H9 (cell line): Measurements from ENCODE around the gene GUCY1A1. TPM values are rescaled to one million over a fixed set of nuclear protein-coding genes. Genes with fewer than 3 reads are reported as not detected.

Source experiments
- DNase-seq: peaks from one replicate; pipeline ENCODE4 v3.0.0-alpha.2; 2017
- H2AFZ ChIP-seq: one replicate; pipeline ENCODE4 v1.6.1; 2013; ENCODE audit warnings: mild to moderate bottlenecking, low read length, control low read depth, moderate library complexity
- H2AK5ac ChIP-seq: 2 replicates; pipeline ENCODE4 v1.6.1; 2013; ENCODE audit warnings: low read length, control low read depth, mixed read lengths; ENCODE audit not compliant: insufficient read length
- H2BK120ac ChIP-seq: one replicate; pipeline ENCODE4 v1.6.1; 2013; ENCODE audit warnings: low read depth, mild to moderate bottlenecking, low read length, control low read depth, inconsistent platforms; ENCODE audit not compliant: poor library complexity, severe bottlenecking
- H2BK12ac ChIP-seq: 2 replicates; pipeline ENCODE4 v1.6.1; 2013; ENCODE audit warnings: low read length, control low read depth, mixed read lengths, low read depth; ENCODE audit not compliant: insufficient read length
- H2BK15ac ChIP-seq: 2 replicates; pipeline ENCODE4 v1.6.1; 2013; ENCODE audit warnings: low read depth, low read length, control low read depth
- H2BK20ac ChIP-seq: one replicate; pipeline ENCODE4 v1.6.1; 2013; ENCODE audit warnings: low read depth, mild to moderate bottlenecking, low read length, control low read depth, inconsistent platforms; ENCODE audit not compliant: poor library complexity, severe bottlenecking
- H2BK5ac ChIP-seq: 2 replicates; pipeline ENCODE4 v1.6.1; 2013; ENCODE audit warnings: low read length, control low read depth, mixed read lengths; ENCODE audit not compliant: insufficient read length
- H3K14ac ChIP-seq: 2 replicates; pipeline ENCODE4 v1.6.1; 2013; ENCODE audit warnings: low read length, control low read depth; ENCODE audit not compliant: insufficient read depth
- H3K18ac ChIP-seq: 2 replicates; pipeline ENCODE4 v1.6.1; 2013; ENCODE audit warnings: low read depth, mild to moderate bottlenecking, mixed read lengths, low read length, control low read depth; ENCODE audit not compliant: insufficient read length
- H3K23ac ChIP-seq: 2 replicates; pipeline ENCODE4 v1.6.1; 2013; ENCODE audit warnings: low read length, control low read depth, mixed read lengths, low read depth; ENCODE audit not compliant: insufficient read length
- H3K23me2 ChIP-seq: 2 replicates; pipeline ENCODE4 v1.6.1; 2013; ENCODE audit warnings: low read depth, mild to moderate bottlenecking, mixed read lengths, low read length, control low read depth; ENCODE audit not compliant: insufficient read length, poor library complexity, severe bottlenecking
- H3K27ac ChIP-seq: 2 replicates; pipeline ENCODE4 v1.5.1; 2013; ENCODE audit warnings: low read length, control low read depth, mixed read lengths, low read depth; ENCODE audit not compliant: insufficient read length
- H3K27me3 ChIP-seq: 2 replicates; pipeline ENCODE4 v1.6.1; 2013; ENCODE audit warnings: low read length, control low read depth, inconsistent platforms; ENCODE audit not compliant: insufficient read depth
- H3K4ac ChIP-seq: 2 replicates; pipeline ENCODE4 v1.6.1; 2013; ENCODE audit warnings: low read depth, mild to moderate bottlenecking, control low read depth, inconsistent platforms, low read length, moderate library complexity
- H3K4me1 ChIP-seq: 2 replicates; pipeline ENCODE4 v1.6.1; 2013; ENCODE audit warnings: low read length, control low read depth, inconsistent platforms; ENCODE audit not compliant: insufficient read depth
- H3K4me2 ChIP-seq: 2 replicates; pipeline ENCODE4 v1.6.1; 2013; ENCODE audit warnings: low read length, control low read depth, mixed read lengths; ENCODE audit not compliant: insufficient read length, insufficient read depth
- H3K56ac ChIP-seq: 2 replicates; pipeline ENCODE4 v1.6.1; 2013; ENCODE audit warnings: low read depth, mild to moderate bottlenecking, mixed read lengths, low read length, control low read depth; ENCODE audit not compliant: insufficient read length
- H3K79me1 ChIP-seq: 2 replicates; pipeline ENCODE4 v1.6.1; 2013; ENCODE audit warnings: low read depth, mild to moderate bottlenecking, moderate library complexity, low read length, control low read depth, inconsistent platforms; ENCODE audit not compliant: insufficient read depth, poor library complexity, severe bottlenecking
- H3K79me2 ChIP-seq: 2 replicates; pipeline ENCODE4 v1.6.1; 2013; ENCODE audit warnings: low read length, control low read depth, inconsistent platforms; ENCODE audit not compliant: insufficient read depth
- H3K9ac ChIP-seq: 2 replicates; pipeline ENCODE4 v1.6.1; 2013; ENCODE audit warnings: low read length, control low read depth, mixed read lengths; ENCODE audit not compliant: insufficient read length; ENCODE audit errors: extremely low read depth
- H3K9me3 ChIP-seq: one replicate; pipeline ENCODE4 v1.6.1; 2013; ENCODE audit warnings: low read depth, low read length, inconsistent platforms; ENCODE audit not compliant: control insufficient read depth
- H3T11ph ChIP-seq: one replicate; pipeline ENCODE4 v1.6.1; 2013; ENCODE audit warnings: mild to moderate bottlenecking, low read length, control low read depth, inconsistent platforms
- H4K20me1 ChIP-seq: one replicate; pipeline ENCODE4 v1.6.1; 2013; ENCODE audit not compliant: control insufficient read depth, insufficient read length, insufficient read depth
- H4K5ac ChIP-seq: 2 replicates; pipeline ENCODE4 v1.6.1; 2013; ENCODE audit warnings: low read depth, mild to moderate bottlenecking, mixed read lengths, low read length, control low read depth; ENCODE audit not compliant: insufficient read length
- H4K8ac ChIP-seq: replicated peaks from 2 replicates; pipeline ENCODE4 v1.6.1; 2013; ENCODE audit warnings: low read length, control low read depth, mixed read lengths, low read depth; ENCODE audit not compliant: insufficient read length
- H4K91ac ChIP-seq: 2 replicates; pipeline ENCODE4 v1.6.1; 2013; ENCODE audit warnings: low read depth, mild to moderate bottlenecking, moderate library complexity, mixed read lengths, low read length, control low read depth; ENCODE audit not compliant: insufficient read length
- H3K27ac Mint-ChIP-seq, 3 experiments: 2 replicates in 2 of 3; 3 replicates in 1 of 3; pipeline ENCODE4 v1.8.0; 2020 to 2021; ENCODE audit warnings: mixed read lengths in 3 of 3, mild to moderate bottlenecking in 1 of 3, moderate library complexity in 1 of 3
- H3K27me3 Mint-ChIP-seq: 2 replicates; pipeline ENCODE4 v1.8.0; 2021; ENCODE audit warnings: low read depth, mild to moderate bottlenecking, moderate library complexity, mixed read lengths
- H3K36me3 Mint-ChIP-seq, 3 experiments: 2 replicates in 2 of 3; 3 replicates in 1 of 3; pipeline ENCODE4 v1.8.0; 2020 to 2021; ENCODE audit warnings: low read depth in 3 of 3, mixed read lengths in 3 of 3; ENCODE audit not compliant: insufficient read depth in 1 of 3
- H3K4me1 Mint-ChIP-seq, 2 experiments: 2 replicates each; pipeline ENCODE4 v1.8.0; 2020; ENCODE audit warnings: mixed read lengths in 2 of 2
- H3K4me3 Mint-ChIP-seq, 2 experiments: 2 replicates in 1 of 2; 3 replicates in 1 of 2; pipeline ENCODE4 v1.8.0; 2020 to 2021; ENCODE audit warnings: mild to moderate bottlenecking in 2 of 2, mixed read lengths in 2 of 2, moderate library complexity in 1 of 2
- H3K9me3 Mint-ChIP-seq, 2 experiments: 2 replicates in 1 of 2; 3 replicates in 1 of 2; pipeline ENCODE4 v1.8.0; 2020; ENCODE audit warnings: mild to moderate bottlenecking in 2 of 2, mixed read lengths in 2 of 2, moderate library complexity in 1 of 2
- WGBS: extraction: QIAGEN DNeasy Blood & Tissue Kit; methylation state at CpG from one replicate; pipeline ENCODE4 v1.1.7; 2013; ENCODE audit warnings: missing lambda C conversion rate, low lambda C conversion rate, mixed read lengths; ENCODE audit not compliant: insufficient read length; ENCODE audit errors: extremely low coverage; 5-methylcytosine and 5-hydroxymethylcytosine counted together
- total RNA-seq: library from RNA; stranded (reverse); gene quantifications from 2 replicates; pipeline ENCODE4 v1.2.1, GENCODE V29; 2021
- TF ChIP-seq, protein P1 (sequence below): fragments of 200-600 bp; sonication (generic); conservative IDR thresholded peaks from 3 replicates; pipeline ENCODE4 v1.8.0; 2021; ENCODE audit warnings: antibody characterized with exemption, mild to moderate bottlenecking

GUCY1A1 gene
- total RNA-seq, 1 experiment from 2014 or later: not detected

DNA sequence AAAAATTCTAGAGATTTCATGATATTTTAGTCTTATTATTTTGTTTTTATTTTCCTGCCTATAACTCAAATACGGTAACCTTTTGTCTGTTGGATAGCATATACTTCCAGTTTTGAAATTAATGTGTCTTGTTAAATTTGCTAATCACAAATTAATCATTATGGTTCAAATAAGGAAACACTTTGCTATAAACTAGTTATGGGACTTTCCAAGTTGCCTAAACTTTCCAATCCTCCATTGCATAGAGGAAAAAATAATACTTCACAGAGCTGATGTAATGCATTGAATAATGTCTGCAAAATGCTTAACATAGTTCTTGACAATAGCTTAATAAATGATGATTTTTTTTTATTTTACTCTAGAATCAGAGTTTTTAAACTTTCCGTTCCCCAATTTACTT is 96.9 kb downstream of the GUCY1A1 start:
- H2AK5ac ChIP-seq: no peak overlapping the region
- H4K8ac ChIP-seq: no peak overlapping the region
- no peak for DNase-seq
- peaks cover 7% of the 10 kb centered on the region for H3K23me2 ChIP-seq
- no peaks in the 10 kb centered on the region; the same call in 1 of the 2 replicates for H3K27me3 ChIP-seq
- H2BK15ac ChIP-seq: no peak overlapping the region
- Mint-ChIP-seq H3K4me3 (no peak overlapping the region), H3K9me3 (no peaks in the 10 kb centered on the region), H3K27ac (no peak overlapping the region), H3K4me1 (peaks cover 4 to 8% of the 10 kb centered on the region in 2 experiments; a peak in 2 of 4 replicates), H3K27me3 (peaks cover 32% of the 10 kb centered on the region), H3K36me3 (no peaks in the 10 kb centered on the region)
- H2BK120ac ChIP-seq: no peak overlapping the region
- no peak overlapping the region for H3K9ac ChIP-seq
- no peaks in the 10 kb centered on the region for H3K4me1 ChIP-seq
- no peak overlapping the region for H3K56ac ChIP-seq
- H3K4me2 ChIP-seq: no peak overlapping the region
- no peak overlapping the region for H3K27ac ChIP-seq
- H2BK12ac ChIP-seq: no peak overlapping the region
- no peak overlapping the region for H4K91ac ChIP-seq
- H3K79me2 ChIP-seq: no peaks in the 10 kb centered on the region
- TF ChIP-seq, protein P1, sequence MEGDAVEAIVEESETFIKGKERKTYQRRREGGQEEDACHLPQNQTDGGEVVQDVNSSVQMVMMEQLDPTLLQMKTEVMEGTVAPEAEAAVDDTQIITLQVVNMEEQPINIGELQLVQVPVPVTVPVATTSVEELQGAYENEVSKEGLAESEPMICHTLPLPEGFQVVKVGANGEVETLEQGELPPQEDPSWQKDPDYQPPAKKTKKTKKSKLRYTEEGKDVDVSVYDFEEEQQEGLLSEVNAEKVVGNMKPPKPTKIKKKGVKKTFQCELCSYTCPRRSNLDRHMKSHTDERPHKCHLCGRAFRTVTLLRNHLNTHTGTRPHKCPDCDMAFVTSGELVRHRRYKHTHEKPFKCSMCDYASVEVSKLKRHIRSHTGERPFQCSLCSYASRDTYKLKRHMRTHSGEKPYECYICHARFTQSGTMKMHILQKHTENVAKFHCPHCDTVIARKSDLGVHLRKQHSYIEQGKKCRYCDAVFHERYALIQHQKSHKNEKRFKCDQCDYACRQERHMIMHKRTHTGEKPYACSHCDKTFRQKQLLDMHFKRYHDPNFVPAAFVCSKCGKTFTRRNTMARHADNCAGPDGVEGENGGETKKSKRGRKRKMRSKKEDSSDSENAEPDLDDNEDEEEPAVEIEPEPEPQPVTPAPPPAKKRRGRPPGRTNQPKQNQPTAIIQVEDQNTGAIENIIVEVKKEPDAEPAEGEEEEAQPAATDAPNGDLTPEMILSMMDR: no peak
- no peaks in the 10 kb centered on the region for H3K9me3 ChIP-seq
- no peak overlapping the region for H2AFZ ChIP-seq
- H2BK5ac ChIP-seq: no peak overlapping the region
- H3K23ac ChIP-seq: no peak overlapping the region
- H3T11ph ChIP-seq: no peak overlapping the region
- no peaks in the 10 kb centered on the region for H3K79me1 ChIP-seq
- no CpG with 5 or more reads among the region's 2 CpGs for WGBS
- H4K5ac ChIP-seq: no peak overlapping the region
- H3K18ac ChIP-seq: no peak overlapping the region
- no peaks in the 10 kb centered on the region for H4K20me1 ChIP-seq
- H3K4ac ChIP-seq: no peak overlapping the region
- no peak overlapping the region for H3K14ac ChIP-seq
- no peak overlapping the region for H2BK20ac ChIP-seq
